ENCODE data around the gene PGGHG.
A peak's percentile ranks its signal among the peaks of the same experiment; 100 is the strongest.

Gene PGGHG

GRCh38 chr11:335779-336658 lies 47.1 kb downstream of the PGGHG start:
- H3K4me3 ChIP-seq (ENCODE audit: control insufficient read depth in 1 of 7, extremely low read depth in 1 of 7, insufficient read depth in 4 of 7, low read depth in 2 of 7, low read length in 6 of 7), result peak overlapping the region in 2 of 7 experiments; percentile 2 to 45
- no peaks in the 10 kb centered on the region for H3K27me3 ChIP-seq (replicated peaks in 2 of 5; ENCODE audit: control insufficient read depth in 4 of 5, insufficient read depth in 5 of 5, low read length in 4 of 5)
- CTCF ChIA-PET, result interaction anchor here (0.7 to 2.0 kb wide), 3 partner anchors 9 to 30 kb away, joined by 3 to 9 read pairs (median 3); no protein-coding TSS in a partner anchor
- H3K4me1 ChIP-seq (ENCODE audit: control extremely low read depth in 1 of 4, control insufficient read depth in 4 of 4, insufficient read depth in 4 of 4, low read length in 3 of 4), result peaks cover 8 to 46% (median 28%) of the 10 kb centered on the region in 4 experiments
- peaks cover 0 to 5% (median 0%) of the 10 kb centered on the region in 5 experiments for H3K9me3 ChIP-seq (ENCODE audit: control extremely low read depth in 1 of 5, control insufficient read depth in 4 of 5, insufficient read depth in 2 of 5, low read depth in 1 of 5, low read length in 4 of 5)
- H3K36me3 ChIP-seq (ENCODE audit: control insufficient read depth in 4 of 4, insufficient read depth in 4 of 4, low read length in 3 of 4), result no peaks in the 10 kb centered on the region
- 37% methylated on average over 8 of the region's 15 CpGs for WGBS (ENCODE audit: insufficient coverage)
- POLR2A ChIA-PET, result interaction anchor here (0.6 kb wide), 1 partner anchor 12 kb away, joined by 4 read pairs; no protein-coding TSS in a partner anchor
- H3K27ac ChIP-seq (ENCODE audit: insufficient read depth in 1 of 2, low read depth in 1 of 2, low read length in 2 of 2, poor library complexity in 1 of 2, severe bottlenecking in 2 of 2), result peak overlapping the region in 1 of 2 experiments; percentile 34
- DNase-seq, result peak in 1 of 3 donors; percentile 41

GRCh38 chr11:336659-337198 lies 47.8 kb downstream of the PGGHG start:
- Histone ChIP-seq H3K27me3 (replicated peaks in 2 of 5; ENCODE audit: control insufficient read depth in 4 of 5, insufficient read depth in 5 of 5, low read length in 4 of 5) (no peaks in the 10 kb centered on the region), H3K27ac (ENCODE audit: insufficient read depth in 1 of 2, low read depth in 1 of 2, low read length in 2 of 2, poor library complexity in 1 of 2, severe bottlenecking in 2 of 2) (no peak overlapping the region), H3K4me3 (ENCODE audit: control insufficient read depth in 1 of 7, extremely low read depth in 1 of 7, insufficient read depth in 4 of 7, low read depth in 2 of 7, low read length in 6 of 7) (no peak overlapping the region), H3K9me3 (ENCODE audit: control extremely low read depth in 1 of 5, control insufficient read depth in 4 of 5, insufficient read depth in 2 of 5, low read depth in 1 of 5, low read length in 4 of 5) (peaks cover 0 to 5% (median 0%) of the 10 kb centered on the region in 5 experiments), H3K36me3 (ENCODE audit: control insufficient read depth in 4 of 4, insufficient read depth in 4 of 4, low read length in 3 of 4) (no peaks in the 10 kb centered on the region), H3K4me1 (ENCODE audit: control extremely low read depth in 1 of 4, control insufficient read depth in 4 of 4, insufficient read depth in 4 of 4, low read length in 3 of 4) (peaks cover 8 to 44% (median 24%) of the 10 kb centered on the region in 4 experiments)
- CTCF ChIA-PET, result interaction anchor here (1.4 to 2.0 kb wide), 2 partner anchors 11 to 31 kb away, joined by 3 to 9 read pairs; no protein-coding TSS in a partner anchor
- peak in 1 of 3 donors; percentile 30 for DNase-seq
- WGBS (ENCODE audit: insufficient coverage), result 73% methylated on average over 3 of the region's 4 CpGs
- POLR2A ChIA-PET, result interaction anchor here (0.6 kb wide), 1 partner anchor 11 kb away, joined by 4 read pairs; no protein-coding TSS in a partner anchor

- Histone ChIP-seq H3K4me1 (ENCODE audit: control extremely low read depth in 1 of 4, control insufficient read depth in 4 of 4, insufficient read depth in 4 of 4, low read length in 3 of 4) (peaks cover 8 to 43% (median 24%) of the 10 kb centered on the region in 4 experiments), H3K36me3 (ENCODE audit: control insufficient read depth in 4 of 4, insufficient read depth in 4 of 4, low read length in 3 of 4) (no peaks in the 10 kb centered on the region), H3K4me3 (ENCODE audit: control insufficient read depth in 1 of 7, extremely low read depth in 1 of 7, insufficient read depth in 4 of 7, low read depth in 2 of 7, low read length in 6 of 7) (no peak overlapping the region), H3K27me3 (replicated peaks in 2 of 5; ENCODE audit: control insufficient read depth in 4 of 5, insufficient read depth in 5 of 5, low read length in 4 of 5) (no peaks in the 10 kb centered on the region), H3K27ac (ENCODE audit: insufficient read depth in 1 of 2, low read depth in 1 of 2, low read length in 2 of 2, poor library complexity in 1 of 2, severe bottlenecking in 2 of 2) (no peak overlapping the region), H3K9me3 (ENCODE audit: control extremely low read depth in 1 of 5, control insufficient read depth in 4 of 5, insufficient read depth in 2 of 5, low read depth in 1 of 5, low read length in 4 of 5) (peaks cover 0 to 5% (median 0%) of the 10 kb centered on the region in 5 experiments)
- no peak for DNase-seq
- POLR2A ChIA-PET, result interaction anchor here (1.4 kb wide), 1 partner anchor 18 kb away, joined by 4 read pairs; no protein-coding TSS in a partner anchor
- 100% methylated on average over 2 of the region's 6 CpGs for WGBS (ENCODE audit: insufficient coverage)
- CTCF ChIA-PET, result interaction anchor here (3.1 kb wide), 1 partner anchor 17 kb away, joined by 9 read pairs; no protein-coding TSS in a partner anchor
These were observed 48.8 kb downstream of the PGGHG start for GRCh38 chr11:337711-338110.

- Histone ChIP-seq H3K27me3 (replicated peaks in 2 of 5; ENCODE audit: control insufficient read depth in 4 of 5, insufficient read depth in 5 of 5, low read length in 4 of 5) (no peaks in the 10 kb centered on the region), H3K4me3 (ENCODE audit: control insufficient read depth in 1 of 7, extremely low read depth in 1 of 7, insufficient read depth in 4 of 7, low read depth in 2 of 7, low read length in 6 of 7) (no peak overlapping the region), H3K36me3 (ENCODE audit: control insufficient read depth in 4 of 4, insufficient read depth in 4 of 4, low read length in 3 of 4) (no peaks in the 10 kb centered on the region), H3K27ac (ENCODE audit: insufficient read depth in 1 of 2, low read depth in 1 of 2, low read length in 2 of 2, poor library complexity in 1 of 2, severe bottlenecking in 2 of 2) (no peak overlapping the region), H3K9me3 (ENCODE audit: control extremely low read depth in 1 of 5, control insufficient read depth in 4 of 5, insufficient read depth in 2 of 5, low read depth in 1 of 5, low read length in 4 of 5) (no peaks in the 10 kb centered on the region), H3K4me1 (ENCODE audit: control extremely low read depth in 1 of 4, control insufficient read depth in 4 of 4, insufficient read depth in 4 of 4, low read length in 3 of 4) (peaks cover 8 to 30% (median 22%) of the 10 kb centered on the region in 4 experiments)
- no CpG with 5 or more reads among the region's 2 CpGs for WGBS (ENCODE audit: insufficient coverage)
- POLR2A ChIA-PET, result no interaction called here
- CTCF ChIA-PET, result interaction anchor here (0.9 to 3.1 kb wide), 8 partner anchors 9 to 30 kb away, joined by 3 to 16 read pairs (median 4); no protein-coding TSS in a partner anchor
- no peak for DNase-seq
These were observed 51.0 kb downstream of the PGGHG start for GRCh38 chr11:339963-340362.

- no peak overlapping the region for H3K27ac ChIP-seq (ENCODE audit: insufficient read depth in 1 of 2, low read depth in 1 of 2, low read length in 2 of 2, poor library complexity in 1 of 2, severe bottlenecking in 2 of 2)
- peaks cover 8 to 23% (median 15%) of the 10 kb centered on the region in 4 experiments for H3K4me1 ChIP-seq (ENCODE audit: control extremely low read depth in 1 of 4, control insufficient read depth in 4 of 4, insufficient read depth in 4 of 4, low read length in 3 of 4)
- ChIA-PET CTCF (interaction anchor here (1.0 to 2.7 kb wide), 7 partner anchors 8 to 24 kb away, joined by 3 to 16 read pairs (median 4); no protein-coding TSS in a partner anchor), POLR2A (interaction anchor here (0.6 kb wide), 1 partner anchor 14 kb away, joined by 3 read pairs; no protein-coding TSS in a partner anchor)
- H3K36me3 ChIP-seq (ENCODE audit: control insufficient read depth in 4 of 4, insufficient read depth in 4 of 4, low read length in 3 of 4), result no peaks in the 10 kb centered on the region
- DNase-seq, result no peak
- H3K9me3 ChIP-seq (ENCODE audit: control extremely low read depth in 1 of 5, control insufficient read depth in 4 of 5, insufficient read depth in 2 of 5, low read depth in 1 of 5, low read length in 4 of 5), result no peaks in the 10 kb centered on the region
- H3K4me3 ChIP-seq (ENCODE audit: control insufficient read depth in 1 of 7, extremely low read depth in 1 of 7, insufficient read depth in 4 of 7, low read depth in 2 of 7, low read length in 6 of 7), result no peak overlapping the region
- WGBS (ENCODE audit: insufficient coverage), result 80% methylated on average over 1 of the region's 5 CpGs
- no peaks in the 10 kb centered on the region for H3K27me3 ChIP-seq (replicated peaks in 2 of 5; ENCODE audit: control insufficient read depth in 4 of 5, insufficient read depth in 5 of 5, low read length in 4 of 5)
These were observed 51.9 kb downstream of the PGGHG start for GRCh38 chr11:340539-341512.

- Histone ChIP-seq H3K36me3 (ENCODE audit: control insufficient read depth in 4 of 4, insufficient read depth in 4 of 4, low read length in 3 of 4) (no peaks in the 10 kb centered on the region), H3K4me1 (ENCODE audit: control extremely low read depth in 1 of 4, control insufficient read depth in 4 of 4, insufficient read depth in 4 of 4, low read length in 3 of 4) (peaks cover 0 to 9% (median 2%) of the 10 kb centered on the region in 4 experiments), H3K27ac (ENCODE audit: insufficient read depth in 1 of 2, low read depth in 1 of 2, low read length in 2 of 2, poor library complexity in 1 of 2, severe bottlenecking in 2 of 2) (no peak overlapping the region), H3K4me3 (ENCODE audit: control insufficient read depth in 1 of 7, extremely low read depth in 1 of 7, insufficient read depth in 4 of 7, low read depth in 2 of 7, low read length in 6 of 7) (no peak overlapping the region), H3K27me3 (replicated peaks in 2 of 5; ENCODE audit: control insufficient read depth in 4 of 5, insufficient read depth in 5 of 5, low read length in 4 of 5) (no peaks in the 10 kb centered on the region), H3K9me3 (ENCODE audit: control extremely low read depth in 1 of 5, control insufficient read depth in 4 of 5, insufficient read depth in 2 of 5, low read depth in 1 of 5, low read length in 4 of 5) (no peaks in the 10 kb centered on the region)
- ChIA-PET POLR2A (no interaction called here), CTCF (interaction anchor here (0.6 kb wide), 1 partner anchor 67 kb away, joined by 4 read pairs; no protein-coding TSS in a partner anchor)
- 67% methylated on average over 3 of the region's 3 CpGs for WGBS (ENCODE audit: insufficient coverage)
- no peak for DNase-seq
These were observed 53.4 kb downstream of the PGGHG start for GRCh38 chr11:342328-342727.
